AG10803 (cell line): ENCODE data around the gene GJA3.

Experiments used
- DNase-seq: peaks from one replicate; pipeline ENCODE4 v3.0.0; 2010; ENCODE audit warnings: low read depth
- H3K4me3 ChIP-seq: 2 replicates; pipeline ENCODE4 v1.5.1; 2011; ENCODE audit warnings: mild to moderate bottlenecking, low read length, control low read depth
- CTCF ChIP-seq: conservative IDR thresholded peaks from 2 replicates; pipeline ENCODE4 v1.5.1; 2011; ENCODE audit warnings: mild to moderate bottlenecking, low read length, control low read depth, inconsistent platforms

Gene GJA3

DNA sequence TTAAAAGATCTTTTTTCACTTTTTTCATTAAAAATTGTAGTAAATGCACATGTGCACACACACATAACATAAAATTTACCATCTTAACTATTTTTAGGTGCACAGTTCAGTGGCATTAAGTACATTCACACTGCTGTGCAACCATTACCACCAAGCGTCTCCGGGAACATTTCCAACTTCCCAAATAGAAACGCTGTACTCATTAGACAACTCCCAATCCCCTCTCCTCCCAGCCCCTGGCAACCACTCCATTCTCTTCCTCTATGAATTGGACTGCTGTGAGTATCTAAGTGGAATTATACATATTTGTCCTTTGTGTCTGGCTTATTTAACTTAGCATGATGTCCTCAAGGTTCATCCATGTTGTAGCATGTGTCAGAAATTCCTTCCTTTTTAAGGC lies 20.3 kb upstream of the GJA3 start:
- H3K4me3 ChIP-seq = no peak overlapping the region
- DNase-seq = no peak
- TF ChIP-seq CTCF = no peak

DNA sequence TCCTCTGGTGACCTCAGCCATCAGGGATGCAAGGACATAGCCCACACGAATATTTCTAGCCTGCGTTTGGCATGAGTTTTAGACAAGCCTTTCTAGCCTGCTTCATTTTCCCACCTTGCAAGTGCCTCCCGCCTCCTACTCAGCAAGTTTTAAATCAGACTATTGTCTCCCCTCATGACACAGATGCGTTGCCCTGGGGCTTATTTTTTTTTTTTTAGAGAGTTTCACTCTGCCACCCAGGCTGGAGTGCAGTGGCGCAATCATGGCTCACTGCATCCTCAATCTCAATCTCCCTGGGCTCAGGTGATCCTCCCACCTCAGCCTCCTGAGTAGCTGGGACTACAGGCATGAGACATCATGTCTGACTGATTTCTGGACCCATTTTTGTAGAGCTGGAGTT lies 17.3 kb upstream of the GJA3 start:
- no peak for TF ChIP-seq CTCF
- no peak overlapping the region for H3K4me3 ChIP-seq

GRCh38 chr13:20177049-20177831 lies 16.4 kb upstream of the GJA3 start:
- H3K4me3 ChIP-seq = 0 out of 2 replicates have a peak overlapping the region, but pooled peaks have one; percentile 33
- DNase-seq = no peak
- no peak for TF ChIP-seq CTCF

More for the DNA sequence above, 17.3 kb upstream of the GJA3 start:
- DNase-seq = no peak

GRCh38 chr13:20175907-20176652 lies 15.2 kb upstream of the GJA3 start:
- no peak for TF ChIP-seq CTCF
- no peak for DNase-seq
- no peak overlapping the region for H3K4me3 ChIP-seq

DNA sequence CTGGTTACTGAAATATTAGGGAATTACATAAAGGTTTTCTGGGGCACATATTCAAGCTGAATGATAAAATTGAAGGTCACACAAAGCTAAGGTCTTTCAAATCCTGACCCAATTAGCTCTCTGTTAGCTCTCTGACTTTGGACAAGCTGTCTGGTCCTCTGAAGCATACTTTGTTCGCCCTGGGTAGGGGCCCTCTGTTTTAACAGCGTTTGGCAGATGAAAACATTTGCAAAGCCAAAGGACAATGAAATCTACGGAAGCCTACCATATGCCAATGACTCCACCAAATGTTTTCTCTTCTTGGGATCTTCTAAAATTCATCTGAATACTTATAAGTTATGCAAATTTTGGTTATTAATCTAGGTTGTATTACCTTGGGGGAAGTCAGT lies 14.5 kb upstream of the GJA3 start:
- no peak overlapping the region for H3K4me3 ChIP-seq
- TF ChIP-seq CTCF = no peak
- DNase-seq = no peak

DNA sequence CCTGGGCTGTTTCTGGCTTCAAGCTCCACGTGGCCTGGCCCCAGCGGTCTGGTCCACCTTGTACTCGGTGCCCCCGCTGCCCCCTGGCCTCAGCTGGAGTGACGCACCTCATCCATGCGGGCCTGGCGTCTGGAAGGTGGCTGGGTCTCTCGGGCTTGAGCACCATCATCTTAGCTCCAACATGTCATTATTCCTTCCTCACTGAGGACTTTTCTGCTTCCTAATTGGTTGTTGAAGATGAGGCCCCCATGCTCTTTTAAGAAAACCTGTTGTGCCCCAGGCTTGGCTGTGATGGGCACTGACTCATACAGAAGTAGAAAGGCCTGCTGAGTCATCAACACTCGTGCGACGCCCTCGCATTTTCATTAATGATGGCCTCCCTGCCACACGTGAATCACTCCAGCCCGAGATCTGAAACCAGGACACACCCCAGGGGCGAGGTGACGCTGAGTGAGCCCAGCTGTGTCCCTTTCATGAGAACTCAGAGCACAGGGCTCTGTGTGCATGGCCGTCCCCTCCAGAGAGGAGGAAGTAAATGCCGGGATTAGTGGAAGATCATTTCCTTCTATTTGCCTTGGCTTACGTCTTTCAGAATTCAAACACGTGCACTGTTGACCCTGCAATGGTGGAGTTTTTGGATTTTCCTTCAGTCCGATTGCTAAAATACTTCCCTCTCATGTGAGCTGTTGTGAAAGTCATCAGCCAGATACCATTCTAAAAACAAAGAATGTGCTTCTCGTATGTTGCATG lies 14.0 kb upstream of the GJA3 start:
- H3K4me3 ChIP-seq = peak overlapping the region; percentile 36
- no peak for TF ChIP-seq CTCF
- DNase-seq = peak; percentile 86
